ENCODE data around the gene FERMT1. TPM values are rescaled to one million over a fixed set of nuclear protein-coding genes. Genes with fewer than 3 reads are reported as not detected.

FERMT1 gene
- total RNA-seq, 2 experiments from 2014 or later, result not detected

Other genes starting within 250 kb of the FERMT1 start
- not detected in 2 replicates for gene CHGB, start 211.5 kb downstream of the FERMT1 start, total RNA-seq (2014; rRNA removed; shearing (Covaris generic))
- 0.17 TPM in 1 of 2 replicates, not detected in the other for gene CHGB, start 211.5 kb downstream of the FERMT1 start, total RNA-seq (2022)
- gene TRMT6, start 172.5 kb downstream of the FERMT1 start, total RNA-seq (2014; rRNA removed; shearing (Covaris generic)), result 22.5 and 26.4 TPM in 2 replicates
- 25.6 and 29.5 TPM in 2 replicates for gene TRMT6, start 172.5 kb downstream of the FERMT1 start, total RNA-seq (2022)
- 43.7 and 46.3 TPM in 2 replicates for gene MCM8, start 172.4 kb downstream of the FERMT1 start, total RNA-seq (2014; rRNA removed; shearing (Covaris generic))
- gene MCM8, start 172.4 kb downstream of the FERMT1 start, total RNA-seq (2022), result 58.2 and 59.4 TPM in 2 replicates
- gene CRLS1, start 116.9 kb downstream of the FERMT1 start, total RNA-seq (2014; rRNA removed; shearing (Covaris generic)), result 25.9 and 45.6 TPM in 2 replicates
- gene CRLS1, start 116.9 kb downstream of the FERMT1 start, total RNA-seq (2022), result 36.1 and 44.9 TPM in 2 replicates
- not detected in 2 replicates for gene LRRN4, start 69.0 kb downstream of the FERMT1 start, total RNA-seq (2014; rRNA removed; shearing (Covaris generic))
- gene LRRN4, start 69.0 kb downstream of the FERMT1 start, total RNA-seq (2022), result not detected in 2 replicates